ENCODE results near the gene KDM4F. TPM values are rescaled to one million over a fixed set of nuclear protein-coding genes. Genes with fewer than 3 reads are reported as not detected.
A peak's percentile ranks its signal among the peaks of the same experiment; 100 is the strongest.

The KDM4F gene
- total and polyA plus RNA-seq, 2 of the 8 experiments (the other 6 are each of a cell fraction or from before 2014, with no cell fraction given), result not detected

GRCh38 chr11:95088946-95089619, 39.9 kb downstream of the KDM4F start:
- H3K4me2 ChIP-seq (ENCODE audit: insufficient read depth in 1 of 2, low read depth in 2 of 2, low read length in 2 of 2), result peak overlapping the region; percentile 75 to 93
- H2AK5ac ChIP-seq (ENCODE audit: low read depth, low read length), result no peak overlapping the region
- 0 out of 2 replicates have a peak, but pooled peaks have one; percentile 25 for TF ChIP-seq BACH1 (IDR thresholded peaks at IDR 0.05; ENCODE audit: low read length)
- no peak for TF ChIP-seq ASH2L (IDR thresholded peaks at IDR 0.05; ENCODE audit: low read length)
- H2BK15ac ChIP-seq (ENCODE audit: low read length), result no peak overlapping the region
- 20% methylated on average over 24 of the region's 27 CpGs; no CpG with 5 or more reads in 1 of the 2 experiments for WGBS, 2 experiments (ENCODE audit: extremely low coverage in 1 of 2, insufficient coverage in 1 of 2, insufficient read length in 1 of 2, insufficient replicate concordance in 2 of 2, low coverage in 1 of 2, low lambda C conversion rate in 2 of 2, missing lambda C conversion rate in 1 of 2)
- H2AFZ ChIP-seq (ENCODE audit: low read length), result peak overlapping the region; percentile 79; the same call in 1 of the 2 replicates
- peak overlapping the region; percentile 28 for H4K5ac ChIP-seq (ENCODE audit: insufficient read length, low read depth, low read length)
- H3K23ac ChIP-seq (ENCODE audit: insufficient read length), result no peak overlapping the region
- H3K36me3 ChIP-seq (ENCODE audit: control insufficient read depth in 2 of 4, insufficient read depth in 4 of 4, low read length in 3 of 4), result no peaks in the 10 kb centered on the region
- no peak overlapping the region for H2BK5ac ChIP-seq (ENCODE audit: low read depth, low read length)
- H3K9ac ChIP-seq (replicated peaks in 1 of 4; ENCODE audit: extremely low read depth in 1 of 4, low read depth in 3 of 4, low read length in 3 of 4), result peak overlapping the region in 3 of 4 experiments; percentile 29 to 61 (median 46); a peak in 4 of 7 replicates
- H2BK120ac ChIP-seq (replicated peaks; ENCODE audit: low read depth, low read length), result no peak overlapping the region
- H3K9me3 ChIP-seq (ENCODE audit: insufficient read depth in 2 of 2, low read depth in 1 of 2, low read length in 1 of 2), result no peaks in the 10 kb centered on the region
- H4K20me1 ChIP-seq (replicated peaks in 1 of 2; ENCODE audit: control insufficient read depth in 1 of 2, insufficient read depth in 2 of 2, low read length in 2 of 2), result no peaks in the 10 kb centered on the region
- H3K18ac ChIP-seq (ENCODE audit: extremely low read depth, low read length), result no peak overlapping the region
- no peak overlapping the region for H3K27ac ChIP-seq (ENCODE audit: low read depth, low read length)
- H3K56ac ChIP-seq (replicated peaks; ENCODE audit: insufficient read length, low read depth, low read length), result no peak overlapping the region
- peaks cover 4 to 32% (median 25%) of the 10 kb centered on the region in 4 experiments for H3K27me3 ChIP-seq (replicated peaks in 1 of 4; ENCODE audit: control insufficient read depth in 3 of 4, extremely low read depth in 1 of 4, insufficient read depth in 3 of 4, low read length in 3 of 4)
- no peak overlapping the region for H3K4ac ChIP-seq (replicated peaks; ENCODE audit: insufficient read length, low read depth, low read length)
- DNase-seq (ENCODE audit: low read depth in 1 of 2, low spot score in 2 of 2), result no peak
- H2BK20ac ChIP-seq (ENCODE audit: low read length), result no peak overlapping the region
- ChIA-PET POLR2A (ENCODE audit: partially characterized antibody) (interaction anchor here (0.8 to 5.6 kb wide), 4 partner anchors 10 to 21 kb away, joined by 3 to 44 read pairs (median 6); partner anchors contain the start of gene SRSF8), CTCF (ENCODE audit: partially characterized antibody) (interaction anchor here (2.7 to 9.0 kb wide), 3 partner anchors 15 to 20 kb away, joined by 14 to 127 read pairs (median 73); partner anchors contain the start of gene SRSF8)
- H3K79me1 ChIP-seq (ENCODE audit: low read depth, low read length), result no peaks in the 10 kb centered on the region
- H3K4me3 ChIP-seq (ENCODE audit: extremely low read depth in 1 of 4, insufficient read depth in 2 of 4, low read depth in 3 of 4, low read length in 4 of 4), result peak overlapping the region; percentile 72 to 96 (median 86)
- H4K8ac ChIP-seq (ENCODE audit: extremely low read depth, insufficient read depth, low read length), result peak overlapping the region; percentile 63
- no peak for FAIRE-seq
- peaks cover 0 to 6% (median 3%) of the 10 kb centered on the region in 4 experiments; a peak in 6 of 7 replicates for H3K4me1 ChIP-seq (replicated peaks in 1 of 4; ENCODE audit: control insufficient read depth in 3 of 4, insufficient read depth in 4 of 4, low read length in 3 of 4)
- no peaks in the 10 kb centered on the region for H3K79me2 ChIP-seq (ENCODE audit: control insufficient read depth in 1 of 2, insufficient read depth in 2 of 2, low read length in 2 of 2)
- no peak overlapping the region for H4K91ac ChIP-seq (replicated peaks; ENCODE audit: insufficient read length, low read length)
- H3K23me2 ChIP-seq (ENCODE audit: low read depth, low read length), result peaks cover 11% of the 10 kb centered on the region
- H2BK12ac ChIP-seq (ENCODE audit: low read depth, low read length), result no peak overlapping the region
- H3K14ac ChIP-seq (ENCODE audit: insufficient read length), result no peak overlapping the region
